GM15510 (cell line): ENCODE measurements around the gene CORO1C.

Source experiments
- POLR2A ChIP-seq: IDR thresholded peaks from 3 replicates; pipeline ENCODE4 v1.6.1; 2011; ENCODE audit warnings: borderline replicate concordance; ENCODE audit not compliant: insufficient read length; ENCODE audit errors: extremely low read depth

The CORO1C gene

GRCh38 chr12:108602976-108603704 is 128.2 kb downstream of the CORO1C start:
- no peak for TF ChIP-seq POLR2A

- TF ChIP-seq POLR2A, result no peak
Measured at GRCh38 chr12:108602209-108602705, 129.1 kb downstream of the CORO1C start.

GRCh38 chr12:108600702-108601007 is 130.7 kb downstream of the CORO1C start:
- no peak for TF ChIP-seq POLR2A

GRCh38 chr12:108599948-108600701 is 131.2 kb downstream of the CORO1C start:
- TF ChIP-seq POLR2A, result no peak

- TF ChIP-seq POLR2A, result no peak
Measured at GRCh38 chr12:108599541-108599940, 131.8 kb downstream of the CORO1C start.

- TF ChIP-seq POLR2A, result no peak
Measured at GRCh38 chr12:108598553-108599250, 132.6 kb downstream of the CORO1C start.

- TF ChIP-seq POLR2A, result no peak
Measured at GRCh38 chr12:108597559-108598471, 133.5 kb downstream of the CORO1C start, which contains the start of gene TMEM119. TMEM119 (minus strand) TSS chr12:108598084; CDS start chr12:108592383, 5,701 bp downstream.

GRCh38 chr12:108596854-108597558 is 134.3 kb downstream of the CORO1C start:
- TF ChIP-seq POLR2A, result no peak

- no peak for TF ChIP-seq POLR2A
Measured at GRCh38 chr12:108595711-108596647, 135.3 kb downstream of the CORO1C start.
